GM06990 (cell line): Measurements from ENCODE around the gene COL8A1.
"Not testable (repeated sequence)": the region's sequence is repeated elsewhere in the genome, so short reads cannot be mapped to it uniquely, and the experiment has no call there.

ENCODE experiments used
- DNase-seq: peaks from one replicate; pipeline ENCODE4 v3.0.0-alpha.2; 2011; ENCODE audit not compliant: insufficient read length; ENCODE audit errors: extremely low read depth
- H3K27me3 ChIP-seq: replicated peaks from 2 replicates; pipeline ENCODE4 v1.6.0; 2011; ENCODE audit warnings: low read length; ENCODE audit not compliant: control insufficient read depth, insufficient read depth
- H3K36me3 ChIP-seq: 2 replicates; pipeline ENCODE4 v1.5.1; 2011; ENCODE audit warnings: low read length; ENCODE audit not compliant: control insufficient read depth, insufficient read depth
- H3K4me3 ChIP-seq: replicated peaks from 2 replicates; pipeline ENCODE4 v1.5.1; 2011; ENCODE audit warnings: low read depth, mild to moderate bottlenecking, control low read depth, low read length
- TF ChIP-seq, protein P1 (sequence below): IDR thresholded peaks from 2 replicates; pipeline ENCODE4 v1.5.1; 2011; ENCODE audit warnings: low read length, control low read depth, mild to moderate bottlenecking, inconsistent platforms; ENCODE audit not compliant: insufficient read depth, poor library complexity, severe bottlenecking

The COL8A1 gene

DNA sequence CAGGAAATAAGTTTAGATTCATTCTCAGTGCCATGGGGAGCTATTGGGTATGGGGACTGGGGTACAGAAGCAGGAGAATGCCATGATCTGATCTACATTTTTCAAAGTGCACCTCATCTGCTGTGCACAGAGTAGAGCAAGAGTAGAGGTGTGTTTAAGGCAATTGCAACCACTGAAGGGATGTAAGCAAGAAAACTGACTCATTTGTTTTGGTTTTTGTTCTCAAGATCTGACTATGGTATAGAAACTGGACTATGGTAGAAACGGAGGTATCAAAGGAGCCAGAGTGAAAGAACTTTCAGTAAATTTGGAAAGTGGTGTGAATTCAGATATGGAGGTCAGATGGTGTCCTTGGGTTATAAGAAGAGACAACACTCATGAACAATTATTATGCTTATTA is 93.1 kb downstream of the COL8A1 start:
- no peak for DNase-seq

DNA sequence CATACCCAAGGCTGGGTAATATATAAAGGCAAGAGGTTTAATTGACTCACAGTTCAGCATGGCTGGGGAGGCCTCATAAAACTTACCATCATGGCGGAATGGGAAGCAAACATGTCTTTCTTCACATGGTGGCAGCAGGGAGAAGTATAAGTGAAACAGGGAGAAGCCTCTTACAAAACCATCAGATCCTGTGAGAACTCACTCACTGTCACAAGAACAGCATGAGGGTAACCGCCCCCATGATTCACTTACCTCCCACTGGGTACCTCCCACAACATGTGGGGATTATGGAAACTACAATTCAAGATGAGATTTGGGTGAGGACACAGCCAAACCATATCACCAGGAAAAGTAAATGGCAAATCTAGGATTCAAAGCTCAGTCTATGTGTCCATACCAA is 102.0 kb downstream of the COL8A1 start:
- H3K27me3 ChIP-seq, H3K4me3 ChIP-seq, DNase-seq: not testable (repeated sequence)

More for the DNA sequence above, 93.1 kb downstream of the COL8A1 start:
- Histone ChIP-seq H3K36me3 (no peaks in the 10 kb centered on the region), H3K4me3 (no peak overlapping the region), H3K27me3 (no peaks in the 10 kb centered on the region)
- TF ChIP-seq, protein P1, sequence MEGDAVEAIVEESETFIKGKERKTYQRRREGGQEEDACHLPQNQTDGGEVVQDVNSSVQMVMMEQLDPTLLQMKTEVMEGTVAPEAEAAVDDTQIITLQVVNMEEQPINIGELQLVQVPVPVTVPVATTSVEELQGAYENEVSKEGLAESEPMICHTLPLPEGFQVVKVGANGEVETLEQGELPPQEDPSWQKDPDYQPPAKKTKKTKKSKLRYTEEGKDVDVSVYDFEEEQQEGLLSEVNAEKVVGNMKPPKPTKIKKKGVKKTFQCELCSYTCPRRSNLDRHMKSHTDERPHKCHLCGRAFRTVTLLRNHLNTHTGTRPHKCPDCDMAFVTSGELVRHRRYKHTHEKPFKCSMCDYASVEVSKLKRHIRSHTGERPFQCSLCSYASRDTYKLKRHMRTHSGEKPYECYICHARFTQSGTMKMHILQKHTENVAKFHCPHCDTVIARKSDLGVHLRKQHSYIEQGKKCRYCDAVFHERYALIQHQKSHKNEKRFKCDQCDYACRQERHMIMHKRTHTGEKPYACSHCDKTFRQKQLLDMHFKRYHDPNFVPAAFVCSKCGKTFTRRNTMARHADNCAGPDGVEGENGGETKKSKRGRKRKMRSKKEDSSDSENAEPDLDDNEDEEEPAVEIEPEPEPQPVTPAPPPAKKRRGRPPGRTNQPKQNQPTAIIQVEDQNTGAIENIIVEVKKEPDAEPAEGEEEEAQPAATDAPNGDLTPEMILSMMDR: no peak

DNA sequence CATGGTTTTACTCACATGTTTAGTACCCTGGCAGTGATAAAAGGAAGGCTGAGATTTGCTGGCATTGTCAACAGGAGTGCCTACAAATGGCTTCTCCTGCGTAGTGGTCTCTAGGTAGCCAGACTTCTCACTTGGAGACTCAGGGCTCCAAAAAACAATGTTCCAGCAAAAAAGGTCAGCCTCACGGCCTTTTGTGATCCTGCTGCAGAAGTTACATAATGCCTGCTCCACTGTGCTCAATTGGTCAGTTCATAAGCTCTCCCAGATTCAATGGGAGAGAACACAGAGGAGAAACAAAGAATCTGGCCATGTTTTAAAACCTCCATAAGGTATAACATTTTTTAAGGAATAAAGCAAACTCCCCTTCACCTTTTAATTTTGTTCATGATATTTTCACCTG is 103.2 kb downstream of the COL8A1 start:
- no peaks in the 10 kb centered on the region for H3K36me3 ChIP-seq
- no peak overlapping the region for H3K4me3 ChIP-seq
- no peak for DNase-seq
- TF ChIP-seq, protein P1: no peak
- H3K27me3 ChIP-seq: no peaks in the 10 kb centered on the region

More for the DNA sequence above, 102.0 kb downstream of the COL8A1 start:
- not testable (repeated sequence) for H3K36me3 ChIP-seq

DNA sequence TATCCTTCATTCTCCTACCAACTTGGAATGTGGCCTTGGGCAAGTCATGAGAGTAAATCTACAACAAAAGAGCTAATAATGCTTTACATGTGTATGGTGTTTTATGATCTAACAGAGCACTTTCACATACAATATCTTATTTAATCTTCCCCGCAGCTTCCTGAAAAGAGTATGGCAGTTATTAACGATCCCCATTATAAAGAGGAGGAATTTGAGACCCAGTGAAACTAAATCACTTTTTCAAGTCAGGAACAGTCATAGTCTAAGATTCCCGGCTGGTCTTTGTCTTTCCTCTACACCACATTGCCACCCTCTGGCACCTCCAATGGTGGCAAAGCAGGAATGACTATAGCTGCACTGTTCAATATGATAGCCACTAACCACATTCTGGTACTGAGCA is 109.5 kb downstream of the COL8A1 start:
- TF ChIP-seq, protein P1: no peak
- DNase-seq: no peak
- no peak overlapping the region for H3K4me3 ChIP-seq
- H3K27me3 ChIP-seq: no peaks in the 10 kb centered on the region
- H3K36me3 ChIP-seq: no peaks in the 10 kb centered on the region

DNA sequence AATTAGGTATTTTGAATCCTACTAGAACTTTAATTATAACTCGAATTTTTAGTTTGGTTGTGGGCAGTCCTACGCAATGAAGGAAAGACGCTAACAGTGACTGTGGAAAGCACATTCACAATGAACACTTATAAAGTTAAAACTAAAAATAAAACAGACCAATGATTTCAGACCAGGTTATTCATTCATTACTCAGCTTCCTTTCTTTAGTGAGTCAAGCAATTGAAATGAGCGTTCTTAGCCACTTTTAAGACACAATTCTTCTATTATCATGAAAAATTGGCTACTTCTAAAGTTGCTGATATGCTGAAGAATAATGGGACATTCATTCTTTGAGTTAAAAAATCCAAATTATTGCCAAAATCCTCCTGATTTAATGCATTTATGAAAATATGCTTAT is 113.3 kb downstream of the COL8A1 start:
- no peak for DNase-seq
- no peak overlapping the region for H3K4me3 ChIP-seq
- TF ChIP-seq, protein P1: no peak
- no peaks in the 10 kb centered on the region for H3K36me3 ChIP-seq
- H3K27me3 ChIP-seq: no peaks in the 10 kb centered on the region

DNA sequence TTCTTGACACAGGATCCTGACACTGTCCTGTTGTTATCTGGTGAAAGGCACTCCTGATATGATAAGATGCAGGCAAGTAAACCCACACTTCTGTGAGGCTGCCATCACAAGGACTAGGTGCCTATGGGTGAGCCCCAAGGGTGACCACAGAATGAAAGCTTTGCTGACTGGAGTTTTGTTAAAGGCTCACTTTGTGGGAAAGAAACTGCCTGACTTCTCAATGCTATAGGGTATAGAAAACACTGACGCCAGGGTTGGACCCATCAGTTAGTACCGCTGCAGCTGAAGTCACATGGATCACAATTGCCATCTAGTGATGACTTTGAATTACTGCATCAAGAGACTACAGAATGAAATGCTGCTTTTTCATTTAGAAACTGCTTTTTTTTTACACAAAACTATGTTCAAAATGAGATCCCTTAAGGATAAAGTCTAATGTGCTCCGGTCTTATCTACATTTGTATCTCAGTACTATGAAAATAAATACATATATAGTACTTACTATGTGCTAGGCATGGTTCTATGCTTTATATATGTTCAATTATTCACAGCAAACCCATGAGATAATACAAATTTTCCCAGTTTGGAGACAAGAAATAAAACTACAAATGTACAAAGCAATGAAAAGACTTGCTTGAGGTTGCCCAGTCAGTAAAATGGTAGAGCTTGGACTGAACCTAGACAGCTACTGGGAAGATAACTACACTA is 115.0 kb downstream of the COL8A1 start:
- peak; percentile 13 for DNase-seq
- Histone ChIP-seq H3K36me3 (no peaks in the 10 kb centered on the region), H3K4me3 (no peak overlapping the region), H3K27me3 (no peaks in the 10 kb centered on the region)
- TF ChIP-seq, protein P1: peak; percentile 67
